GM18508 (cell line): ENCODE results near the gene SCAPER.
"Not testable (repeated sequence)": the region's sequence is repeated elsewhere in the genome, so short reads cannot be mapped to it uniquely, and the experiment has no call there.

Source experiments
- ATAC-seq: cut with Tn5 transposase; IDR thresholded peaks from one replicate; pipeline ENCODE4 v1.9.1; 2021; ENCODE audit warnings: moderate number of reproducible peaks; ENCODE audit not compliant: insufficient read depth, unreplicated experiment

The SCAPER gene

DNA sequence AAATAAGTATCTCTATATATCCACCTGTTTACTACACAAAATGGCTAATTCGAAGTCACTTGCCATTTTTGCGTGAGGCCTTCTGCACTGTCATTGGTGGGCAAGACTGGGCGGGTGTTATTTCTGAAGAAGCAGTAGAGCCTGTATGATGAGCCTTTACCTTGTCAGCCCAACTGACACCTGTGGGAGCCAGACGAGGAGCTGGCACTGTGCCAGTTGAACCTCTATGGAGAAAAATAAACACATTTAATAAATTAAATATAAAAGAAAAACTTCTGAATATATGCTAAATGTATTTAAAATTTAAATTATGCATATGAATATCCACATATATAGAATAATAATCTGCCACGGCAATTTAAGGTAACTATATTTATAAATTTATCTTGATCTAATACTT, 109.9 kb downstream of the SCAPER start:
- no peak for ATAC-seq

DNA sequence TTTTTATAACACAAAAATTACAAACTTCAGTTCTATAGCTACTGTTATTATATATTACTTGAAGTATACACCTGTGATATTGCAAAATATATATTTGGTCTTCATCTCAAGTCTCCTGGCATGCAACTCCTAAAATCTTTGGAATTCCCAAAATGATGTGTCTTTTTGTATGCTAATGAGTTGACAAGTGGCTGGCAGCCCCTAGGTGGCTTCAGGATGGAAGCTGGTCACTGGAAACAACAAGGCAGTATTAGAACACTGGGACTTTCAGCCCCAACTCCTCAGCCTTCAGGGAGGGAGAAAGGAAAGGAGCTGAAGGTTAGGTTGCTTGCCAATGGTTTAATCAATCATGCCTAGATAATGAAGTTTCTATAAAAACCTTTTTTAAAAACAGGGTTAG, 112.0 kb downstream of the SCAPER start:
- ATAC-seq: no peak

DNA sequence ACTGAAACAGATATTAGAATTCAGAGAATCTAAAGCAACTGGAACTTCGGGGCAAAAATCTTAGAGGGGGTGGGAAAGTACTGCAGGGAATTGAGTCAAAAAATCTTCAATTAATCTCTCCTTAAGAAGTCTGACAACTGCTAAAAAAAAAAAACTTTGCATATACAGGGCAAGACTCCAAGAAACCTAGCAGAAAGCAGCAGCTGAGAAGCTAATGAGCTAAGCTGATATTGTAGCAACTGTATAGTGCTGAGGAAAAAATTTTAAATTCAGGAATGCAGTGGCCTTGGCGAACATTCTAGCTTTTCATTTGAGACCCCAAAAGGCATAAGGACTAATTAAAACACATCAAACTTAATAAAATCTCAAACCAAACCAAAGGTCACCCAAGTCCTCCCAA, 113.6 kb downstream of the SCAPER start:
- no peak for ATAC-seq

DNA sequence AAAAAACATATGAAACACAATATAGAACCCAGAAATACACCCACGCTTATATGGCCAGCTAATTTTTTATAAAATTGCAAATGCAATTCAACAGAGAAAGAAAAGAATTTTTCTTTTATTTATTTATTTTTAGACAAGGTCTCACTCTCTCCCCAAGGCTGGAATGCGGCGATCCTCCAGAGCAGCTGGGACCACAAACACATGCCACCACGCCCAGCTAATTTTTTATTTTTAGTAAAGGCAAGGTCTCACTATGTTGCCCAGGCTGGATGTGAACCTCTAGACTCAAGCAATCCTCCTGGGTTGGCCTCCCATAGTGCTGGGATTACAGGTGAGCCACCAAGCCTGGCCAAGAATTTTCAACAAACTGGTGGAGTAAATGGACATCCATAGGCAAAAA, 117.9 kb downstream of the SCAPER start:
- ATAC-seq: no peak

DNA sequence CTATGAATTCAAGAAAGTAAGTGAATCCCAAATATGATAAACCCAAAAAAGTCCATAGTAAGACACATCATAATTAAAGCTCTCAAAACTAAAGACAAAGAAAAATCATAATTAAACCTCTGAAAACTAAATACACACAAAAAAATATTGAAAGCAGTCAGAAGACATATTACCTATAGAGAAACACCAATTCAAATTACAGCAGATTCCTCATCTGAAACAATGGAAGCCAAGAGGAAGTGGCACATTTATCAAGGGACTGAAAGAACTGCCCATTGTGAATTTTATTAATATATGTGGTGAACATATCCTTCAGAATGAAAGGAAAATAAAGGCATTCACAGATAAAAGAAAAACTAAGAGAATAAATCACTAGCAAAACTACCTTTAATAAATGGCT, 128.2 kb downstream of the SCAPER start:
- no peak for ATAC-seq

DNA sequence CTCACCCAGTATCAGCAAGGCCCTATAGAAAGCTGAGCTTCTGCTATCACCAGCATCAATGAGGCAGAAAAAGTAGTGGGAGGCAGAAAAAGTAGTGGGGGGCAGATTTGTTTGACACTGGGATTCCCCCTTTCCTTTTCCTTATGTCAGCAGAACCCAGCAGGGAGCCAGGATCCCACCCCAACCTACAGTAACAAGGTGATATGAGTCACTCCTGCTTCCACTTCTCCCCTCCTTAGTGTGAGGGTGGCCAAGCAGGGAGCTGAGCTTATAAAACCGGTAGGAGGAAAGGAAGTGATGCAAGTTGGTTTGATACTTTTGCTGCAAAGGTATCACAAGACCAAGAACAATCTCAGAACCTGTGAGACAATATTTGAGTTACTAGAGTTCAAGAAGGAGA, 128.7 kb downstream of the SCAPER start:
- ATAC-seq: no peak

DNA sequence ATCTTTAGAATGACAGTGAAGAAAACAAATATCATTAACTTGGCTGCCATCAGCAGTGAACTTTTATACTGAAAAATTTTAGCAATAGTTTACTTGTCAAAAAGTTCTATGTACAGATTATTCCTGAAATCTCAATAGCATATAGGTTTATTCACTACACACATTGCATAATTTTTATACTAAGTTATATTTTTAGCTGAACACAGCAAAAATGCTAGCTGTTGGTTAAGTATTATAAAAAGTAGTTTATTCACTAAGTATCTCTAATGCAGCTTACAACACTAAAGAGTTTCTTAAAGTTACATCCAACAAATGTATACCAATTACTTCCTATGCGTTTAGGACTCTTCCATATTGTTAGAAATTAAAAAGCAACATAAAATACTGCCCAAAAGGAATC, 131.9 kb downstream of the SCAPER start:
- no peak for ATAC-seq

DNA sequence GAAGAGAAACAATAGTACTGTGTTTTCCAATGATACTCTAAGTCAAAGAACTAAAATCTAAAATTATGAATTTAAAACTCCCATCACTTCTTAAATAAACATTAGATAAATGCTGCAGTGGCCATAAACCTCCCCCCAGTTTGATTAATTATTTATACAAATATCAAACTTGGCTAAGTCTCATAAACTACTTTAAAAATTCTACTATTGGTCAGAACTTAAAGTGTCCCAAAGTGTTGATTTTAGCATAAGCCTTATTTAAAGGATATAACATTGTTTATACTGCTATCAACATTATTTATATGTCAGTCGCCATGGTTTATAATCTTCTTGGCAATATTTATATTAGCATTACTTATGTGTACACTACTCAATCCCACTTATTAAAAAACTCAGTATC, 132.4 kb downstream of the SCAPER start:
- ATAC-seq: no peak

DNA sequence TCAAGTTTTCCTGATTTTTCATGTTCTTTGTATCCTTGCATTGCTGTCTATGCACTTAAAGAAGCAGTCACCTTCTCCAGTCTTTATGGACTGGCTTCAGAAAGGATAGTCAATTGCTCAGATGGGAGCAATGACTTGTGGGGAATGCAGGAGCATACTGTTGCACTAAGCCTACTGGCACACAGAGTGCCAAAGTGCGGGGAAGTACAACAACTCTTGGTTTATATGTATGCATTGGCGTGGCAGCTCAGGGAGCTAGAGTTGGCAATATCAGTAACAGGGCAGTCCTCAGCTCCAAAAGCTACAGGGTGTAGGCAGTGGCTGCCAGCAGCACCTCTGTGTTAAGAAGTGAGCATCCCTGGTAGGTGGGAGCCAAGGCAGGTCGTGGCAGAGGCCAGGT, 141.1 kb downstream of the SCAPER start:
- ATAC-seq: no peak

DNA sequence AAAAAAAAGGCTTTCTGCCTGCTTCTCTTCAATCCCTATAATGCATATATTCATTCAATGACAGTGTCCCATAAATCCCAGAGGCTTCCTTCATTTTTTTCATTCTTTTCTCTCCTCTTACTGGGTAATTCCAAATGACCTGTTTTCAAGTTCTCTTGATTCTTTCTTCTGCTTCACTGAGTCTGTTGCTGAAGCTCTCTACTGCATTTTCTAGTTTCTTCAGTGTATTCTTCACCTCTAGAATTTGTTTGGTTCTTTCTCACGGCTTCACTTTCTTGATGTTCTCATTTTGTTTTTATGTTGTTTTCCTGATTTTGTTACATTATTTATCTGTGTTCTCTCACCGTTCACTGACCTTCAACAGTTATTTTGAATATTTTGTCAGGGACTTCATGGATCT, 141.6 kb downstream of the SCAPER start:
- ATAC-seq: no peak

DNA sequence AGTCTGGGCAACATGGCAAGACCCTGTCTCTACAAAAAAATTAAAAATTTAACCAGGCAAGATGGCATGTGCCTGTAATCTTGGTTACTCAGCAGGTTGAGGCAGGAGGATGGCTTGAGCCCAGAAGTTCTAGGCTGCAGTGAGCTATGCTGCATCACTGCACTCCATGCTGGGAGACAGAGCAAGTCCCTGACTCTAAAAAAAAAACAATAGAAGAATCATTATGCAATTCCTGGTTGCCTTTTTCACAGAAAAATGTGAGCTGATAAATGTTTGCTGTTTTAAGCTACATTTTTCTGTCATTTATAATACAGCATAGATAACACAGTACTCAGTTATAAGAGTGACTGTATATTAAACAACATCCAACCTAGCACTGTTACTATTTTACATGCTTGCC, 148.8 kb downstream of the SCAPER start:
- ATAC-seq: no peak

DNA sequence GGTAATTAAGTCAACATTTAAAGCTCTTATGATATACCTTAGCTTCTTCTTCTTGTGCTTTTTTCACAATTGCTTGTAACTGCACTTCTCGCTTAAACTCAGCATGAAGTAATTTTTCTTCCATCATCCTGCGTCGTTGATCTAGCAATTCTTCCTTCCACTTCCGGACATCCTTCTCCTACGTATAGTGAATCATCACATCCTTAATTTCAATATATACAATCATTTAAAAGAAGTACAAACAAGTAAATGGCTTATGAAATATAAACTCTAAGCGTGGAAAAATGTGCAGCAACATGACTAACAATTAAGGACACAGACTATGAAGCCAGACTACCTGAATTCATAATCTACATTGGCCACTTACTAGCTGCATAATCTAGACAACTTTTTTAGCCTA, 151.4 kb downstream of the SCAPER start:
- ATAC-seq: no peak

DNA sequence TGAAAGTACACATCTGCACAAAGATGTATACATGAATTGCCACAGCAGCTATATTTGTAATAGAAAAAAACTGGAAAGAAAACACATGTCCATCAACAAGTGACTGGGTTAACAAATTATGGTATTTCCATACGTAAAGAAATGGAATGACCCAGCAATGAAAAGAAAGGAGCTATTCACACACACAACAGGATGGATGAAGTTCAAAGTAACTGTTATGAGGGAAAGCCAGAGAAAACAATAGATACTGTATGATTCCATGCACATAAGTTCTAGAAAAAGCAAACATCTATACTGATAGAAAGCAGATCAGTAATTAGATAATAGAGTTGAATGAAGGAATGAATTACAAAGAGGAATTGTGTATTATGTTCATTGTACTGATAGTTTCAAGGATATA, 152.0 kb downstream of the SCAPER start:
- ATAC-seq: no peak

DNA sequence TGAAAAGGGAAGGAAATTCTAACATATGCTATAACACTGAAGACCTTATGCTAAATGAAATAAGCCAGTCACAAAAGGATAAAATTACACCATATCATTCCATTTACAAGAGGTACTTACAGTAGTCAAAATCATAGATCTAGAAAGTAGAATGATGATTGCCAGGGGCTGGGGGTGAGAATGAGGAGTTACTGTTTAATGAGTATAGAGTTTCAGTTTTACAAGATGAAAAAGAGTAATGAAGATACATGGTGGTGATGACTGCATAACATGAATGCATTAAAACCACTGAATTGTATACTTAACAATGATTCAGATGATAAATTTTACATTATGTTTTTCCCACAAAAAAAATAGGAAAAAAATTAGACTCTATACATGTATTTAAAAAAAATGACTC, 152.6 kb downstream of the SCAPER start:
- ATAC-seq: no peak

DNA sequence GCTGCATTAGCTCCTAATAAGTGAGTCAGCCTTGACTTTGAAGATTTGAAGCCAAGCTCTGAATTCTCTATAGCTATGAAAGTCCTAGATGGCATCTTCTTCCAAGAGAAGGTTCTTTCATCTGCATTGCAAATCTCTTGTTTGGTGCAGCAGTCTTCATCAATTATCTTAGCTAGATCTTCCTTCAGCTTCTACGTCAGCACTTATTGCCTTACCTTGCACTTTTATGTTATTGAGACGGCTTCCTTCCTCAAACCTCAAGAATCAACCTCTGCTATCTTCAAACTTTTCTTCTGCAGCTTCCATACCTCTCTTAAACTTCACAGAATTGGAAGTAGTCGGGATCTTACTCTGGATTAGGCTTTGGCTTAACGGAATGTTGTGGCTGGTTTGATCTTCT, 167.6 kb downstream of the SCAPER start:
- no peak for ATAC-seq

DNA sequence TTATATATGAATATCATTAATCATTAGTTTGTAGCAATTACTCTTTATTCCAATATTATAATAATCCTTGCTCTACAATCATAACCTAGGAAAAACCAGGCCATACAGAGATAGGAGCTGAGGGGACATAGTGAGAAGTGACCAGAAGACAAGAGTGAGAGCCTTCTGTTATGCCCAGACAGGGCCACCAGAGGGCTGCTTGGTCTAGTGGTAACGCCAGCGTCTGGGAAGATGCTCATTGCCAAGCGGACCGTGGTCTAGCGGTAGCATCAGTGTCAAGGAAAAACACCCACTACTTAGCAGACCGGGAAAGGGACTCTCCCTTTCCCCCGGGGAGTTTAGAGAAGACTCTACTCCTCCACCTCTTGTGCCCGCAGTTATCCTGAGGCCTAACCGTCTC, 172.8 kb downstream of the SCAPER start:
- not testable (repeated sequence) for ATAC-seq

DNA sequence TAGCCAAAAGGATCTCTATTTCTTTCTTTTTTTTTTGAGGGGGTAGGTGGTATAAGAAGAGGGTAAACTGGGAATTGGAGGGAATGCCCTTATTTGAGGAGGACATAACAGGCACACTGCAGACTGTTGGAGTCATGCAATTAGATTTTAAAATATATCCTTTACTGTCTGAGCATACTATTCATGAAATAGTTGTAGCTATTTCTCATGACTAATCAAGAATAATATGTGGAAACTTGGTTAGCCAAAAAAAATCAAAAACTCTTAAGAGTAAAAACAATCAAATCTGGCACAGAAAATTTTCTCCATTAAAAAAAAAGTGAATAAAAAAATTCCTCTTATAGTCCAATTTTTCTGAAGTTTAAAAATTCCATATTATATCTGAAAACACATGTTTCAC, 174.9 kb downstream of the SCAPER start:
- ATAC-seq: no peak

DNA sequence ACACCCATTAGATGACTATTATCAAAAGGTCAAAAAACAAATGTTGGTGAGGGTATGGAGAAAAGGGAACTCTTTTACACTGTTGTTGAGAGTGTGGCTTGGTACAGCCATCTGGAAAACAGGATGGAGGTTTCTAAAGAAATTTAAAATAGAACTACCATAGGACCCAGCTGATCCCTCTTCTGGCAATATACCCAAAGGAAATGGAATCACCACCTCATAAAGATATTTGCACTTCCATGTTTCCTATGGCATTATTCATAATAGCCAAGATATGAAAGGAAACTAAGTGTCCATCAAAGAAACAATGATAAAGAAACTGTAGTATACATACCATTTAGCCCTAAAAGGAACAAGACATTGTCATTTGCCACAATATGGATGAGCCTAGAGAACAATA, 186.3 kb downstream of the SCAPER start:
- ATAC-seq: no peak

DNA sequence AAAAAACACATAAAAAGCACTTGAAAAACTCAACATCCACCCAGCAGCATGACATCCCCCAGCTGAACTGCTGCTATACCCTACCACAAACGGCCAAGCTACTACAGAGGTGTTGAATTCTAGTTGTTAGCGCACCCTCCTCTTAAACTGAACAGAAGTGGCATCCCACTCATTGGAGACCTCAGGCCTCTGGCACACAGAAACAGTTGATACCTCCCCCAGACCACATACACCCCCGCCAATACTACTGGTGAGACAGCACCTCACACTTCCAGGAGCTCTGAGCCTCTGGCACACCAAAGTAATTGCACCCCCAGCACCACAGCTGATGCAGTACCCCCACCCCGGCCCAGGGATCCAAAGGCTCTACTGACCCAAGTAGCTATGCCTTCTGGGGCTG, 190.2 kb downstream of the SCAPER start:
- no peak for ATAC-seq

DNA sequence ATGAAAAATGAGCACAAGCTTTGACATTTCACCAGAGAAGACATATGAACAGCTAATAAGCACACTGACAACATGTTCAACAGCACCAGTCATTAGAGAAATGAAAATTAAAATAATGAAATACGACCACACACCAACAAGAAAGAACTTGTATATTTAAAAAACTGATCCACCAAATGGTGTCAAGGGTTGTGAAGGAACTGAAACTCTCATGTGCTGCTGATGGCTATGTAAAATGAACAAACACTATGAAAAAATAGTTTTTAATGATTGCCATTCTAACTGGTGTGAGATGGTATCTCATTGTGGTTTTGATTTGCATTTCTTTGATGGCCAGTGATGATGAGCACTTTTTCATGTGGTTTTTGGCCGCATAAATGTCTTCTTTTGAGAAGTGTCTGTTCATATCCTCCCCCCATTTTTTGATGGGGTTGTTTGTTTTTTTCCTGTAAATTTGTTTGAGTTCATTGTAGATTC, 193.8 kb downstream of the SCAPER start:
- ATAC-seq: no peak

DNA sequence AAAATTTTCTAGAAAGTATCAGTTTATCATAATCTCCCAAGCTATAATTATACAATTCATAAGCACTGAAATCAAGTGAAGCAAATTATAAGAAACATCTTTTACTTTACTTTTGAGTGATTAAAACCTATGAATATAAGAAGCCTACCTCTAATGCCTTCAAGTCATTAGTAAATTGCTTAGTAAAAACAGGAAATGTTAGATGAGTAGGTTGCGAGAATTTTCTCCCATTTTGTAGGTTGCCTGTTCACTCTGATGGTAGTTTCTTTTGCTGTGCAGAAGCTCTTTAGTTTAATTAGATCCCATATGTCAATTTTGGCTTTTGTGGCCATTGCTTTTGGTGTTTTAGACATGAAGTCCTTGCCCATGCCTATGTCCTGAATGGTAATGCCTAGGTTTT, 201.1 kb downstream of the SCAPER start:
- not testable (repeated sequence) for ATAC-seq

DNA sequence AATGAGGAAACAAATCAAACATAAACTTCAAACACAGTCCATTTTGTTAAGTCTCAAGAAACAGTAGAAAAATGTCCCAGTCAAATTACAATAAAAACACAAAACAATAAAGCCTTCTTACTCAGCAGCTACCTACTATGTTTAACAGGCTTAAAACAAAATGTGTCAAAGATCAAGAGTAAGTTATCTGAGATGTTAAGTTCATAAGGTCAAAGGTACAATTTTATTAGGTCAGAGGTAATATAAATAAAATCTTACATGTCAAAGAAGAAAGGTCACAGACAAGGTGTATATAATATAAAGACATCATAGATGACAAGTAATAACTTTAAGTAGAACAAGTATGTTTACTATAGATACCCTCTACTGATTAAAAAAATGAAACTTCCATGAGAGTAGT, 208.3 kb downstream of the SCAPER start:
- no peak for ATAC-seq

DNA sequence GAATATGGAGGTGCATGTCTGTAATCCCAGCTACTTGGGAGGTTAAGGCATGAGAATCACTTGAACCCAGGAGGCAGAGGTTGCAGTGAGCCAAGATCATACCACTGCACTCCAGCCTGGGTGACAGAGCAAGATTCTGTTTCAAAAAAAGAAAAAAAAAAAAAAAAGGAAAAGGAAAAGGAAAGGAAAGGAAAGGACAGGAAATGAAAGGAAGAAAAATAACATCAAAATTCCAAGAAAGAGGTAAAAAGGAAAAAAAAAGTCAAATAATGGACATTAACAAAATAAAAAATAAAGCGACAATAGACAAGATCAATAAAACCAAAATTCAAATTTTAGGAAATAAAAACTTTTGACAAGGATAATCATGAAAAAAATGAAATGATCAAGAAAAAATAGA, 212.6 kb downstream of the SCAPER start:
- ATAC-seq: not testable (repeated sequence)
